Lung (tissue), 12 donors: Measurements from ENCODE around the gene ZSWIM3. TPM values are rescaled to one million over a fixed set of nuclear protein-coding genes. Genes with fewer than 3 reads are reported as not detected.

Experiments used
- ATAC-seq: fragments of 200-7000 bp; cut with Tn5 transposase; one replicate; pipeline ENCODE4 v1.9.1; 2020; ENCODE audit warnings: moderate number of reproducible peaks; ENCODE audit not compliant: insufficient read depth, low FRiP score
- DNase-seq, 3 donors: peaks; one replicate each; pipeline ENCODE4 v3.0.0-alpha.2; 2013 to 2017
- H3K27ac ChIP-seq, 2 donors: one replicate each; pipeline ENCODE4 v1.5.1; 2013; ENCODE audit warnings: mild to moderate bottlenecking in 2 of 2, moderate library complexity in 2 of 2, control low read depth in 1 of 2, inconsistent platforms in 1 of 2, low read depth in 1 of 2, low read length in 1 of 2
- H3K27me3 ChIP-seq, 3 donors: one replicate each; pipeline ENCODE4 v1.5.1; 2013; ENCODE audit warnings: low read length in 2 of 3; ENCODE audit not compliant: control insufficient read depth in 3 of 3, insufficient read depth in 3 of 3
- H3K36me3 ChIP-seq, 4 donors: one replicate each; pipeline ENCODE4 v1.5.1; 2013; ENCODE audit warnings: low read length in 4 of 4, mild to moderate bottlenecking in 1 of 4, moderate library complexity in 1 of 4; ENCODE audit not compliant: control insufficient read depth in 4 of 4, insufficient read depth in 4 of 4
- H3K4me1 ChIP-seq, 5 donors: one replicate each; pipeline ENCODE4 v1.5.1; 2013; ENCODE audit warnings: low read length in 5 of 5, mild to moderate bottlenecking in 2 of 5, moderate library complexity in 1 of 5; ENCODE audit not compliant: control insufficient read depth in 5 of 5, insufficient read depth in 5 of 5
- H3K4me3 ChIP-seq: one replicate; pipeline ENCODE4 v1.5.1; 2013; ENCODE audit warnings: mild to moderate bottlenecking, control low read depth, moderate library complexity
- H3K9ac ChIP-seq, 2 donors: one replicate each; pipeline ENCODE4 v1.5.1; 2013; ENCODE audit warnings: low read length in 2 of 2, control low read depth in 1 of 2; ENCODE audit not compliant: insufficient read depth in 1 of 2
- H3K9me3 ChIP-seq, 4 donors: one replicate each; pipeline ENCODE4 v1.5.1; 2013; ENCODE audit warnings: low read length in 3 of 4, mild to moderate bottlenecking in 1 of 4, moderate library complexity in 1 of 4; ENCODE audit not compliant: control insufficient read depth in 4 of 4, insufficient read depth in 3 of 4
- CTCF ChIP-seq: IDR thresholded peaks from 2 replicates; pipeline ENCODE4 v1.5.1; 2012; ENCODE audit warnings: mild to moderate bottlenecking; ENCODE audit errors: control extremely low read depth, extremely low read depth
- WGBS, 2 donors: extraction: QIAGEN DNeasy Blood & Tissue Kit; methylation state at CpG; one replicate each; pipeline ENCODE4 v1.1.7; 2013; 5-methylcytosine and 5-hydroxymethylcytosine counted together
- polyA plus RNA-seq, 2 donors: library from polyadenylated mRNA; stranded (reverse); fragments of 200-250 nt; gene quantifications; one replicate each; pipeline ENCODE4 v1.2.1, GENCODE V29; 2013
- total RNA-seq, 2 donors: library from RNA; depleted of rRNA in 1 of 2; stranded (reverse); fragments of >200 nt in 1 of 2; gene quantifications; one replicate each; pipeline ENCODE4 v1.2.1, GENCODE V29; 2014 to 2021
- donor health status: control.
- donor health status: control.
- donor health status: Bipolar disorder and iron deficiency.
- donor health status: healthy.
- donor health status: DM: yes; HTN: yes; CAD: no.

Gene ZSWIM3
- total and polyA plus RNA-seq, 4 donors: 1.7 to 5.2 (median 3.4) TPM

DNA sequence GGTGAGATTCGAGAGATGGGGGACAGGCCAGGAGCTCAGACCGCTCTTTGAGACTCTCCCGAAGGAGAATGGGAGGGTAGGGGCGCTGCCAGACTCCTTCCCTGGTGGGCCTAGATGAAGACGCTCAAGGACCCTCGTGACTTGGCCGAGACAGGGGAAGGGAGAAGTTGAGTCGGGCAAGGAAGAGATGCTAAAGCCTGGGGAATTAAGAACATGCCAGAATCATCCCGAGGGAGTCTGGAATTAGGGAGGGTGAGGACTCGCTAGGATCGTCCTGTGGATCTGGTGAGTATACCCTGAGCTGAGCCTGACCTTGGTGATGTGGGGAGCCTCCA is 44.4 kb upstream of the ZSWIM3 start:
- Histone ChIP-seq H3K4me3 (no peak overlapping the region), H3K36me3 (peaks cover 5 to 25% (median 14%) of the 10 kb centered on the region in 4 donors), H3K9ac (no peak overlapping the region), H3K27ac (no peak overlapping the region), H3K4me1 (peaks cover 0 to 21% (median 0%) of the 10 kb centered on the region in 5 donors), H3K27me3 (no peaks in the 10 kb centered on the region), H3K9me3 (no peaks in the 10 kb centered on the region)
- WGBS, 2 donors: 12% methylated on average over 11 of the region's 11 CpGs
- ATAC-seq: no peak
- TF ChIP-seq CTCF: no peak
- no peak for DNase-seq

GRCh38 chr20:45813489-45813888 is 43.9 kb upstream of the ZSWIM3 start:
- 73 to 82% methylated on average over 7 of the region's 7 CpGs for WGBS, 2 donors
- H3K4me1 ChIP-seq: peaks cover 0 to 21% (median 0%) of the 10 kb centered on the region in 5 donors
- H3K9ac ChIP-seq: no peak overlapping the region
- no peak for TF ChIP-seq CTCF
- no peak overlapping the region for H3K4me3 ChIP-seq
- DNase-seq (no peak), ATAC-seq (no peak)
- peaks cover 5 to 21% (median 13%) of the 10 kb centered on the region in 4 donors for H3K36me3 ChIP-seq
- no peaks in the 10 kb centered on the region for H3K27me3 ChIP-seq
- H3K9me3 ChIP-seq: no peaks in the 10 kb centered on the region
- H3K27ac ChIP-seq: no peak overlapping the region

DNA sequence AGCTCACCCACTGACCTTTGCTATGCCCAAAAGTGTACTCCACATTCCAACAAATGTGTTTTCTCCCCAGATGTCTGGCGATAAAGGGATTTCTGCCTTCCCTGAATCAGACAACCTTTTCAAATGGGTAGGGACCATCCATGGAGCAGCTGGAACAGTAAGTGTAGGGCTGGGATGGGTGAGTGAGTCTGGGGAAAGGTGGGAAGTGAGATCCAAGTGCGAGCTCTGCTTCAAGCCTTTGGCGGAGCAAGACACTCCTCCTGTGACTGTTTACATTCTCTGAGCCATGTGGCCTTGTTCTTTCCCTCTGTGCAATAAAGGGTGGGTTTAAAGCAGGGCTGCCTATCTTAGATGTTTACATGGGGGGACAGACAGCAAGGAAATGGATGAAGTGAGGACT is 43.1 kb upstream of the ZSWIM3 start:
- Histone ChIP-seq H3K9me3 (no peaks in the 10 kb centered on the region), H3K36me3 (peaks cover 5 to 14% (median 9%) of the 10 kb centered on the region in 4 donors), H3K4me3 (no peak overlapping the region), H3K4me1 (peaks cover 0 to 21% (median 0%) of the 10 kb centered on the region in 5 donors), H3K27me3 (no peaks in the 10 kb centered on the region), H3K9ac (no peak overlapping the region), H3K27ac (no peak overlapping the region)
- ATAC-seq: no peak
- no peak for DNase-seq
- TF ChIP-seq CTCF: no peak
- WGBS, 2 donors: 86 to 87% methylated on average over 3 of the region's 3 CpGs

GRCh38 chr20:45816951-45817350 is 40.5 kb upstream of the ZSWIM3 start:
- Histone ChIP-seq H3K4me1 (peaks cover 0 to 21% (median 0%) of the 10 kb centered on the region in 5 donors), H3K9ac (no peak overlapping the region), H3K27ac (no peak overlapping the region), H3K4me3 (no peak overlapping the region), H3K36me3 (no peaks in the 10 kb centered on the region), H3K9me3 (no peaks in the 10 kb centered on the region), H3K27me3 (peaks cover 0 to 2% (median 0%) of the 10 kb centered on the region in 3 donors)
- WGBS, 2 donors: 93 to 95% methylated on average over 3 of the region's 3 CpGs
- DNase-seq (no peak), ATAC-seq (no peak)
- TF ChIP-seq CTCF: no peak
